Lower lobe of right lung (tissue), 2 donors: Measurements from ENCODE around the gene COL1A2. TPM values are rescaled to one million over a fixed set of nuclear protein-coding genes. Genes with fewer than 3 reads are reported as not detected.

Source experiments
- ATAC-seq, 2 donors: fragments of 200-7000 bp; cut with Tn5 transposase; one replicate each; pipeline ENCODE4 v1.9.1; 2020 to 2022; ENCODE audit warnings: mild to moderate bottlenecking in 2 of 2, moderate library complexity in 2 of 2
- DNase-seq: peaks from one replicate; pipeline ENCODE4 v3.0.0-alpha.2; 2020
- H3K27ac ChIP-seq: fragments of 200-600 bp; one replicate; pipeline ENCODE4 v1.8.0; 2022
- H3K27me3 ChIP-seq: fragments of 200-600 bp; one replicate; pipeline ENCODE4 v1.8.0; 2022; ENCODE audit warnings: low read depth
- H3K36me3 ChIP-seq: fragments of 200-600 bp; one replicate; pipeline ENCODE4 v1.8.0; 2022; ENCODE audit warnings: mild to moderate bottlenecking
- H3K4me1 ChIP-seq: fragments of 200-600 bp; one replicate; pipeline ENCODE4 v1.8.0; 2022
- H3K4me3 ChIP-seq: fragments of 200-600 bp; one replicate; pipeline ENCODE4 v1.8.0; 2022; ENCODE audit warnings: mild to moderate bottlenecking
- H3K9me3 ChIP-seq: fragments of 200-600 bp; one replicate; pipeline ENCODE4 v1.8.0; 2022
- intact Hi-C: fragments of 100-400 bp; cut with DNase I; formaldehyde crosslinking; loops from one replicate; pipeline ENCODE4 v1.11.0; 2022
- total RNA-seq: library from RNA; stranded (reverse); fragmentation: NEBNext Ultra II Directional; extraction: Animal tissue kit (Norgen Biotek cat#: 25700); gene quantifications from one replicate; pipeline ENCODE4 v1.2.1, GENCODE V29; 2021
- TF ChIP-seq, protein P1 (sequence below): fragments of 200-600 bp; IDR thresholded peaks from one replicate; pipeline ENCODE4 v1.8.0; 2022; ENCODE audit warnings: antibody characterized with exemption, mild to moderate bottlenecking
- donor health status: DM: no; HTN: yes; CAD: no; lungs with severe emphysema.

COL1A2 gene
- total RNA-seq, 1 donor from 2014 or later: 252 TPM

DNA sequence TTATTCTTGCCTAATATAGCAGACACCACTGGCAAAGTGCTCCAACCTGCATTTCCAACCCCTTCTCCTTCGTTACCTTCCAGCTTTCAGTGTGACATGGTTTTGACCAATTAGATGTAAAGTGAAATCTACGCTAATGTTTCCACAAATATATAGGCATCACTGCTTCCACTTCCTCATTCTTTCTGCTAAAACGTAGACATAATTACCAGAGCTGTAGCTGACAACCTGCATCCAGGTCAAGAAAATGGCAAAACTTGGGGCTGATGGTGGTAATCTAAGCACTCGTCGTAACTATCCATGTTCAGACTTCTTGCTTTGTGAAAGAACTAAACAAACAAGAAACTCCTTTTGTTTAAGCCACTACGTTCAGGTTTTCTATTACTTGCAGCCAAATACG is 41.8 kb upstream of the COL1A2 start:
- Histone ChIP-seq H3K9me3 (no peaks in the 10 kb centered on the region), H3K27ac (no peak overlapping the region), H3K36me3 (no peaks in the 10 kb centered on the region), H3K4me3 (no peak overlapping the region), H3K4me1 (no peaks in the 10 kb centered on the region), H3K27me3 (no peaks in the 10 kb centered on the region)
- TF ChIP-seq, protein P1, sequence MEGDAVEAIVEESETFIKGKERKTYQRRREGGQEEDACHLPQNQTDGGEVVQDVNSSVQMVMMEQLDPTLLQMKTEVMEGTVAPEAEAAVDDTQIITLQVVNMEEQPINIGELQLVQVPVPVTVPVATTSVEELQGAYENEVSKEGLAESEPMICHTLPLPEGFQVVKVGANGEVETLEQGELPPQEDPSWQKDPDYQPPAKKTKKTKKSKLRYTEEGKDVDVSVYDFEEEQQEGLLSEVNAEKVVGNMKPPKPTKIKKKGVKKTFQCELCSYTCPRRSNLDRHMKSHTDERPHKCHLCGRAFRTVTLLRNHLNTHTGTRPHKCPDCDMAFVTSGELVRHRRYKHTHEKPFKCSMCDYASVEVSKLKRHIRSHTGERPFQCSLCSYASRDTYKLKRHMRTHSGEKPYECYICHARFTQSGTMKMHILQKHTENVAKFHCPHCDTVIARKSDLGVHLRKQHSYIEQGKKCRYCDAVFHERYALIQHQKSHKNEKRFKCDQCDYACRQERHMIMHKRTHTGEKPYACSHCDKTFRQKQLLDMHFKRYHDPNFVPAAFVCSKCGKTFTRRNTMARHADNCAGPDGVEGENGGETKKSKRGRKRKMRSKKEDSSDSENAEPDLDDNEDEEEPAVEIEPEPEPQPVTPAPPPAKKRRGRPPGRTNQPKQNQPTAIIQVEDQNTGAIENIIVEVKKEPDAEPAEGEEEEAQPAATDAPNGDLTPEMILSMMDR: no peak
- no peak for DNase-seq
- no peak for ATAC-seq
- intact Hi-C loops: no loop called here

DNA sequence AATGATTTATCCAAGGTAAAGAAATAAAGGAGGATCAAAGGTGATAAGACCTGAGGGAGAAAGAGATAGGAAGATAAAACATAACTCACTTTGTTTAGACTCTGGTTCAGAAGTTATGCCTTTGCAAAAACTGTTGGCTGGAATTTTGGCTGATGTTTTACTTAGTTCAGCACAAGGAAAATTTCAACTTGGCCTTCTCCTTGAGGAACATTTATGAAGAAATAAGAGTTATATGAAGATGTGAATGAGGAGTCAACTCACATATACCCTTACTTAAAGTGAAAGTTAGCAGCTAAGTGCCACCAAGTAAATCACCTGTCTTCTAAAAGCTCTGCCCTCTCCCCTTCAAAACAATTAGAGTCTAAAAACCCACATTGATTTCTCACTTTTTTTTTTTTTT is 39.7 kb upstream of the COL1A2 start:
- TF ChIP-seq, protein P1: no peak
- DNase-seq (no peak), ATAC-seq (no peak)
- Histone ChIP-seq H3K4me3 (no peak overlapping the region), H3K4me1 (no peaks in the 10 kb centered on the region), H3K9me3 (no peaks in the 10 kb centered on the region), H3K27me3 (no peaks in the 10 kb centered on the region), H3K27ac (no peak overlapping the region), H3K36me3 (no peaks in the 10 kb centered on the region)
- intact Hi-C loops: no loop called here

DNA sequence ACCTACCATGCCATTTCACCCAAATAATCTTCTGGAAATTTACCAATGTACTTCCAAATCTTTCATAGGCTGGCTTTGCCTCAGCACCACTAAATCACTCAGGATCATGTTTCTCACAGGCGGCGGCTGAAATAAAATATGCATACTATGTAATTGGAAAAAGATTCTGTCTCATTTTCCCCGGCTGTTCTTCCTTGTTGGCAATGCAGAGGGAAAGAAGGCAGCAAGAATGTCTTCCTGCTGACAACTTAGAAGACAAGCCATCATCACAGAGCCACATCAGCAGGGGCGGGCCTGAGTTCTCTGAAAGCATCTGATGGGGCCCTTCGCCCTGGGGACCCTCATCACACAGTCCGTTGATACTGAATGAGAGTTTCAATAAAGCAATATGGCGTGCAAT is 39.2 kb upstream of the COL1A2 start:
- no peak for DNase-seq
- TF ChIP-seq, protein P1: no peak
- Histone ChIP-seq H3K27me3 (no peaks in the 10 kb centered on the region), H3K4me3 (no peak overlapping the region), H3K4me1 (no peaks in the 10 kb centered on the region), H3K36me3 (no peaks in the 10 kb centered on the region), H3K9me3 (no peaks in the 10 kb centered on the region), H3K27ac (no peak overlapping the region)
- intact Hi-C loops: no loop called here
- ATAC-seq: no peak

- no peak for ATAC-seq
- no peaks in the 10 kb centered on the region for H3K27me3 ChIP-seq
- no peak for DNase-seq
- no peaks in the 10 kb centered on the region for H3K9me3 ChIP-seq
- TF ChIP-seq, protein P1: no peak
- H3K4me1 ChIP-seq: no peaks in the 10 kb centered on the region
- no peak overlapping the region for H3K4me3 ChIP-seq
- no peak overlapping the region for H3K27ac ChIP-seq
- H3K36me3 ChIP-seq: no peaks in the 10 kb centered on the region
- intact Hi-C loops: no loop called here
Observed at GRCh38 chr7:94357076-94357475, 37.6 kb upstream of the COL1A2 start.

GRCh38 chr7:94360926-94361325 is 33.8 kb upstream of the COL1A2 start:
- intact Hi-C loops: no loop called here
- DNase-seq (no peak), ATAC-seq (no peak)
- Histone ChIP-seq H3K27me3 (no peaks in the 10 kb centered on the region), H3K4me1 (no peaks in the 10 kb centered on the region), H3K27ac (no peak overlapping the region), H3K9me3 (no peaks in the 10 kb centered on the region), H3K4me3 (no peak overlapping the region), H3K36me3 (no peaks in the 10 kb centered on the region)
- TF ChIP-seq, protein P1: no peak

- no peaks in the 10 kb centered on the region for H3K27me3 ChIP-seq
- ATAC-seq (no peak), DNase-seq (no peak)
- H3K27ac ChIP-seq: no peak overlapping the region
- no peaks in the 10 kb centered on the region for H3K36me3 ChIP-seq
- H3K4me1 ChIP-seq: no peaks in the 10 kb centered on the region
- intact Hi-C loops: no loop called here
- TF ChIP-seq, protein P1: no peak
- no peak overlapping the region for H3K4me3 ChIP-seq
- no peaks in the 10 kb centered on the region for H3K9me3 ChIP-seq
Observed at GRCh38 chr7:94362276-94362675, 32.4 kb upstream of the COL1A2 start.
